DOHH2 (cell line): ENCODE measurements around the gene DNMT3A.

Source experiments
- H3F3A ChIP-seq: fragments of 200-600 bp; sonication (generic), shearing (Covaris generic); 2 replicates; pipeline ENCODE4 v1.6.0; 2016; ENCODE audit warnings: antibody characterized with exemption, mild to moderate bottlenecking; ENCODE audit not compliant: control insufficient read depth, insufficient read depth
- H3K27ac ChIP-seq: fragments of 200-600 bp; sonication (generic); 2 replicates; pipeline ENCODE4 v1.5.1; 2014; ENCODE audit warnings: low read depth, mild to moderate bottlenecking, low read length, moderate library complexity
- H3K27me3 ChIP-seq: fragments of 200-600 bp; sonication (generic); 2 replicates; pipeline ENCODE4 v1.6.1; 2014; ENCODE audit warnings: mild to moderate bottlenecking, low read length, mixed read lengths; ENCODE audit not compliant: control insufficient read depth
- H3K36me3 ChIP-seq: fragments of 200-600 bp; sonication (generic); 2 replicates; pipeline ENCODE4 v1.6.1; 2014; ENCODE audit warnings: mild to moderate bottlenecking, low read length, moderate library complexity, mixed read lengths; ENCODE audit not compliant: control insufficient read depth
- H3K4me1 ChIP-seq: fragments of 200-600 bp; sonication (generic); 2 replicates; pipeline ENCODE4 v1.6.1; 2014; ENCODE audit warnings: mild to moderate bottlenecking, low read length, mixed read lengths; ENCODE audit not compliant: control insufficient read depth
- H3K4me2 ChIP-seq: fragments of 200-600 bp; sonication (generic); 2 replicates; pipeline ENCODE4 v1.6.0; 2014; ENCODE audit warnings: mild to moderate bottlenecking, low read length, moderate library complexity
- H3K4me3 ChIP-seq: fragments of 200-600 bp; sonication (generic); 2 replicates; pipeline ENCODE4 v1.5.1; 2014; ENCODE audit warnings: mild to moderate bottlenecking, low read length, mixed read lengths
- H3K79me2 ChIP-seq: fragments of 200-600 bp; sonication (generic); 2 replicates; pipeline ENCODE4 v1.6.1; 2014; ENCODE audit warnings: mild to moderate bottlenecking, low read length, mixed read lengths; ENCODE audit not compliant: control insufficient read depth
- H3K9me2 ChIP-seq: fragments of 200-600 bp; sonication (generic); replicated peaks from 2 replicates; pipeline ENCODE4 v1.6.1; 2014; ENCODE audit warnings: mild to moderate bottlenecking, low read length, mixed read lengths; ENCODE audit not compliant: control insufficient read depth
- H3K9me3 ChIP-seq: fragments of 200-600 bp; sonication (generic); 2 replicates; pipeline ENCODE4 v1.6.1; 2014; ENCODE audit warnings: antibody characterized with exemption, low read length, mixed read lengths; ENCODE audit not compliant: control insufficient read depth, insufficient read depth
- H4K20me1 ChIP-seq: fragments of 200-600 bp; sonication (generic); 2 replicates; pipeline ENCODE4 v1.6.0; 2014; ENCODE audit warnings: low read depth, mild to moderate bottlenecking, antibody characterized with exemption, low read length, moderate library complexity; ENCODE audit not compliant: control insufficient read depth, insufficient read depth
- CTCF ChIP-seq: fragments of 200-600 bp; sonication (generic); IDR thresholded peaks from one replicate; pipeline ENCODE4 v1.5.1; 2014; ENCODE audit warnings: antibody characterized with exemption, mild to moderate bottlenecking, low read depth, low read length; ENCODE audit not compliant: poor library complexity, severe bottlenecking
- EZH2phosphoT487 ChIP-seq: fragments of 200-600 bp; sonication (generic); IDR thresholded peaks from 2 replicates; pipeline ENCODE4 v1.6.1; 2017; ENCODE audit warnings: borderline replicate concordance, mild to moderate bottlenecking, antibody characterized with exemption, low read length, moderate library complexity, mixed read lengths

Gene DNMT3A

GRCh38 chr2:25202275-25202674 is 139.4 kb downstream of the DNMT3A start:
- H3K9me3 ChIP-seq, result no peaks in the 10 kb centered on the region
- H3K4me3 ChIP-seq, result no peak overlapping the region
- H3K27ac ChIP-seq, result no peak overlapping the region
- H3K4me1 ChIP-seq, result peaks cover 24% of the 10 kb centered on the region
- TF ChIP-seq EZH2phosphoT487 (no peak), CTCF (no peak)
- no peaks in the 10 kb centered on the region; the same call in 1 of the 2 replicates for H3F3A ChIP-seq
- no peaks in the 10 kb centered on the region for H3K36me3 ChIP-seq
- H3K79me2 ChIP-seq, result no peaks in the 10 kb centered on the region
- H3K27me3 ChIP-seq, result peaks cover 57% of the 10 kb centered on the region
- H3K9me2 ChIP-seq, result no peaks in the 10 kb centered on the region
- H4K20me1 ChIP-seq, result peaks cover 4% of the 10 kb centered on the region; the same call in 1 of the 2 replicates
- H3K4me2 ChIP-seq, result no peak overlapping the region

- no peaks in the 10 kb centered on the region for H3K9me2 ChIP-seq
- TF ChIP-seq EZH2phosphoT487 (no peak), CTCF (no peak)
- peaks cover 21% of the 10 kb centered on the region for H3K4me1 ChIP-seq
- H3K36me3 ChIP-seq, result no peaks in the 10 kb centered on the region
- H3K9me3 ChIP-seq, result no peaks in the 10 kb centered on the region
- peaks cover 56% of the 10 kb centered on the region for H3K27me3 ChIP-seq
- no peaks in the 10 kb centered on the region for H3K79me2 ChIP-seq
- H3K27ac ChIP-seq, result no peak overlapping the region
- no peak overlapping the region for H3K4me3 ChIP-seq
- H3F3A ChIP-seq, result no peaks in the 10 kb centered on the region; the same call in 1 of the 2 replicates
- peaks cover 4% of the 10 kb centered on the region; the same call in 1 of the 2 replicates for H4K20me1 ChIP-seq
- no peak overlapping the region for H3K4me2 ChIP-seq
Observed at GRCh38 chr2:25201794-25202193, 139.9 kb downstream of the DNMT3A start.

GRCh38 chr2:25201265-25201664 is 140.5 kb downstream of the DNMT3A start:
- Histone ChIP-seq H4K20me1 (peaks cover 4% of the 10 kb centered on the region; the same call in 1 of the 2 replicates), H3K27ac (no peak overlapping the region), H3F3A (no peaks in the 10 kb centered on the region; the same call in 1 of the 2 replicates), H3K27me3 (peaks cover 56% of the 10 kb centered on the region), H3K4me3 (no peak overlapping the region), H3K9me3 (no peaks in the 10 kb centered on the region), H3K36me3 (no peaks in the 10 kb centered on the region), H3K9me2 (no peaks in the 10 kb centered on the region), H3K4me1 (peaks cover 25% of the 10 kb centered on the region), H3K79me2 (no peaks in the 10 kb centered on the region), H3K4me2 (no peak overlapping the region)
- TF ChIP-seq EZH2phosphoT487 (no peak), CTCF (no peak)
